Measurements from ENCODE around the gene TNFAIP3. TPM values are rescaled to one million over a fixed set of nuclear protein-coding genes. Genes with fewer than 3 reads are reported as not detected.

Gene TNFAIP3
- 4.4 and 6.6 TPM in 2 replicates for total RNA-seq

DNA sequence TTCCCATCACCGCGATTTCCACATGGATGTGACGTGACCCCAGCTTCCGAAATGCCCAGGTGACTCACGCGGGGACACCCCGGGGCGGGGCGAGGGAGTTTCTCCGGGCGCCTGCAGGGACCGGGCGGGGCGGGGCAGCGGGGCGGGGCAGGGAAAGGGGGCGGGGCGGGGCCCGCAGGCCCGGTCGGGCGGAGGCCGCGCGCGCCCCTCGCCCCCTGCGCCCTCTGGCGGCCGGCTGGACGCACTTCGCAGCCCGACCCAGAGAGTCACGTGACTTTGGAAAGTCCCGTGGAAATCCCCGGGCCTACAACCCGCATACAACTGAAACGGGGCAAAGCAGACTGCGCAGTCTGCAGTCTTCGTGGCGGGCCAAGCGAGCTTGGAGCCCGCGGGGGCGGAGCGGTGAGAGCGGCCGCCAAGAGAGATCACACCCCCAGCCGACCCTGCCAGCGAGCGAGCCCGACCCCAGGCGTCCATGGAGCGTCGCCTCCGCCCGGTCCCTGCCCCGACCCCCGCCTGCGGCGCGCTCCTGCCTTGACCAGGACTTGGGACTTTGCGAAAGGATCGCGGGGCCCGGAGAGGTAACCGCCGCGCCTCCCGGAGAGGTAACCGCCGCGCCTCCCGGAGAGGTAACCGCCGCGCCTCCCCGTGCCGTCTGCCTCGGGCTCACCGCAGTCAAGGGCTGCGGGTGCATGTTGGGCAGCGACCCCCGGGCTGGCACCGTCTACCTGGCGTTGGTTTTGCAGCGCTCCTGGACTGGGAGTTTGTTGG, at the start of gene TNFAIP3:
TSS of gene TNFAIP3 (plus strand) at position 346 of the 771 bp plus-strand sequence. CDS start 3,969 bp downstream, outside the sequence.

Other genes starting within 250 kb of the TNFAIP3 start
- gene PERP, start 240.2 kb downstream of the TNFAIP3 start, total RNA-seq, result 32.9 and 37.6 TPM in 2 replicates

All from myometrial cell (primary cell).